H1 (cell line): ENCODE results near the gene LRRC14B. TPM values are rescaled to one million over a fixed set of nuclear protein-coding genes. Genes with fewer than 3 reads are reported as not detected.
"Not testable (repeated sequence)": the region's sequence is repeated elsewhere in the genome, so short reads cannot be mapped to it uniquely, and the experiment has no call there.

Experiments used
- CTCF ChIA-PET: fragments of 300-600 bp; sonication (Branson Sonifier 250); formaldehyde crosslinking; loops from one replicate; lab custom pipeline; 2021; ENCODE audit not compliant: partially characterized antibody; lab: Charles Lee
- POLR2A ChIA-PET: fragments of 300-600 bp; sonication (Branson Sonifier 250); formaldehyde crosslinking; loops from one replicate; lab custom pipeline; 2021; ENCODE audit warnings: inconsistent platforms; ENCODE audit not compliant: partially characterized antibody; lab: Charles Lee
- DNase-seq, 2 experiments: peaks; one replicate each; pipeline versions ENCODE4 v3.0.0 to v3.0.0-alpha.2; 2010 to 2022; ENCODE audit warnings: low spot score in 2 of 2, low read depth in 1 of 2, mixed read lengths in 1 of 2
- FAIRE-seq: peaks from 2 replicates; lab custom pipeline; 2011; peaks lifted over from hg19 to GRCh38; lab: Jason Lieb, UNC
- H2AFZ ChIP-seq: 2 replicates; pipeline ENCODE4 v1.8.1; 2012; ENCODE audit warnings: low read length, inconsistent platforms
- H2AK5ac ChIP-seq: 2 replicates; pipeline ENCODE4 v1.6.1; 2013; ENCODE audit warnings: low read depth, low read length
- H2BK120ac ChIP-seq: replicated peaks from 2 replicates; pipeline ENCODE3; 2013; ENCODE audit warnings: low read depth, low read length, inconsistent platforms
- H2BK12ac ChIP-seq: 2 replicates; pipeline ENCODE4 v1.6.1; 2013; ENCODE audit warnings: low read depth, low read length
- H2BK15ac ChIP-seq: 2 replicates; pipeline ENCODE4 v1.6.1; 2013; ENCODE audit warnings: low read length
- H2BK20ac ChIP-seq: 2 replicates; pipeline ENCODE4 v1.6.1; 2013; ENCODE audit warnings: low read length
- H2BK5ac ChIP-seq: 2 replicates; pipeline ENCODE4 v1.6.1; 2013; ENCODE audit warnings: low read depth, low read length
- H3K14ac ChIP-seq: 2 replicates; pipeline ENCODE4 v1.6.1; 2013; ENCODE audit warnings: inconsistent platforms; ENCODE audit not compliant: insufficient read length
- H3K18ac ChIP-seq: 2 replicates; pipeline ENCODE4 v1.6.1; 2013; ENCODE audit warnings: low read length; ENCODE audit errors: extremely low read depth
- H3K23ac ChIP-seq: 2 replicates; pipeline ENCODE4 v1.6.1; 2013; ENCODE audit warnings: inconsistent platforms; ENCODE audit not compliant: insufficient read length
- H3K23me2 ChIP-seq: 2 replicates; pipeline ENCODE4 v1.6.1; 2013; ENCODE audit warnings: low read depth, low read length
- H3K27ac ChIP-seq: 2 replicates; pipeline ENCODE4 v1.6.1; 2011; ENCODE audit warnings: low read depth, low read length, inconsistent platforms
- H3K27me3 ChIP-seq, 4 experiments: replicated peaks in 1 of 4; 1 replicate in 1 of 4; 2 replicates in 3 of 4; pipeline versions ENCODE4 v1.6.1 to v1.8.1; 2011 to 2013; ENCODE audit warnings: low read length in 3 of 4, mild to moderate bottlenecking in 3 of 4, inconsistent platforms in 2 of 4, mixed read lengths in 2 of 4, moderate library complexity in 1 of 4; ENCODE audit not compliant: control insufficient read depth in 3 of 4, insufficient read depth in 3 of 4; ENCODE audit errors: extremely low read depth in 1 of 4
- H3K36me3 ChIP-seq, 4 experiments: 2 replicates each; pipeline versions ENCODE4 v1.6.1 to v1.8.1; 2011 to 2013; ENCODE audit warnings: mild to moderate bottlenecking in 4 of 4, low read length in 3 of 4, moderate library complexity in 2 of 4, control low read depth in 1 of 4, inconsistent platforms in 1 of 4; ENCODE audit not compliant: insufficient read depth in 4 of 4, control insufficient read depth in 2 of 4
- H3K4ac ChIP-seq: replicated peaks from 2 replicates; pipeline ENCODE3; 2013; ENCODE audit warnings: low read length, low read depth, mixed read lengths, inconsistent platforms; ENCODE audit not compliant: insufficient read length
- H3K4me1 ChIP-seq, 4 experiments: replicated peaks in 1 of 4; 1 replicate in 1 of 4; 2 replicates in 3 of 4; pipeline versions ENCODE4 v1.6.1 to v1.8.1; 2011 to 2013; ENCODE audit warnings: low read length in 3 of 4, inconsistent platforms in 2 of 4, mixed read lengths in 1 of 4; ENCODE audit not compliant: insufficient read depth in 4 of 4, control insufficient read depth in 3 of 4
- H3K4me2 ChIP-seq, 2 experiments: 2 replicates each; pipeline versions ENCODE4 v1.6.1 to v1.8.1; 2011 to 2013; ENCODE audit warnings: low read depth in 2 of 2, low read length in 2 of 2, control low read depth in 1 of 2, inconsistent platforms in 1 of 2, mild to moderate bottlenecking in 1 of 2; ENCODE audit not compliant: insufficient read depth in 1 of 2
- H3K4me3 ChIP-seq, 4 experiments: fragments of 200-600, 300-600 bp in 1 of 4; sonication (generic), shearing (Covaris generic), sonication (Bioruptor Twin) in 1 of 4; 2 replicates each; pipeline versions ENCODE4 v1.5.1 to v1.8.1; 2011 to 2016; ENCODE audit warnings: low read length in 4 of 4, low read depth in 3 of 4, control low read depth in 2 of 4, inconsistent platforms in 2 of 4, mild to moderate bottlenecking in 2 of 4, mixed read lengths in 1 of 4, moderate library complexity in 1 of 4; ENCODE audit not compliant: insufficient read depth in 2 of 4; ENCODE audit errors: extremely low read depth in 1 of 4
- H3K56ac ChIP-seq: replicated peaks from 2 replicates; pipeline ENCODE3; 2013; ENCODE audit warnings: low read depth, mild to moderate bottlenecking, mixed read lengths, low read length, inconsistent platforms; ENCODE audit not compliant: insufficient read length
- H3K79me1 ChIP-seq: 2 replicates; pipeline ENCODE4 v1.6.1; 2013; ENCODE audit warnings: low read depth, low read length, control low read depth
- H3K79me2 ChIP-seq, 2 experiments: 2 replicates each; pipeline versions ENCODE4 v1.6.1 to v1.8.1; 2012 to 2013; ENCODE audit warnings: low read length in 2 of 2, mild to moderate bottlenecking in 2 of 2, inconsistent platforms in 1 of 2; ENCODE audit not compliant: insufficient read depth in 2 of 2, control insufficient read depth in 1 of 2
- H3K9ac ChIP-seq, 4 experiments: replicated peaks in 1 of 4; 1 replicate in 1 of 4; 2 replicates in 3 of 4; pipeline versions ENCODE4 v1.6.1 to v1.8.1; 2011 to 2013; ENCODE audit warnings: low read depth in 3 of 4, low read length in 3 of 4, control low read depth in 2 of 4, mild to moderate bottlenecking in 2 of 4, moderate library complexity in 2 of 4, inconsistent platforms in 1 of 4; ENCODE audit errors: extremely low read depth in 1 of 4
- H3K9me3 ChIP-seq, 2 experiments: 2 replicates each; pipeline versions ENCODE4 v1.6.1 to v1.8.1; 2012 to 2013; ENCODE audit warnings: mild to moderate bottlenecking in 2 of 2, moderate library complexity in 2 of 2, control low read depth in 1 of 2, inconsistent platforms in 1 of 2, low read depth in 1 of 2, low read length in 1 of 2, mixed read lengths in 1 of 2; ENCODE audit not compliant: insufficient read depth in 2 of 2
- H4K20me1 ChIP-seq, 2 experiments: replicated peaks in 1 of 2; 2 replicates each; pipeline versions ENCODE3 to v1.8.1; 2011 to 2013; ENCODE audit warnings: inconsistent platforms in 2 of 2, low read length in 2 of 2, mild to moderate bottlenecking in 1 of 2; ENCODE audit not compliant: insufficient read depth in 2 of 2, control insufficient read depth in 1 of 2
- H4K5ac ChIP-seq: 2 replicates; pipeline ENCODE4 v1.6.1; 2013; ENCODE audit warnings: low read length, low read depth, mixed read lengths, inconsistent platforms; ENCODE audit not compliant: insufficient read length
- H4K8ac ChIP-seq: 2 replicates; pipeline ENCODE4 v1.8.0; 2013; ENCODE audit warnings: mild to moderate bottlenecking, moderate library complexity, low read length, inconsistent platforms; ENCODE audit not compliant: insufficient read depth; ENCODE audit errors: extremely low read depth
- H4K91ac ChIP-seq: replicated peaks from 2 replicates; pipeline ENCODE3; 2013; ENCODE audit warnings: low read length, mixed read lengths, inconsistent platforms; ENCODE audit not compliant: insufficient read length
- whole genome bisulfite sequencing, 2 experiments: shearing (Covaris generic) in 1 of 2; methylation state at CpG; one replicate each; pipeline versions ENCODE4 v1.1.6 to v1.1.7; 2013 to 2015; ENCODE audit warnings: low lambda C conversion rate in 2 of 2, mixed read lengths in 2 of 2, inconsistent platforms in 1 of 2, low coverage in 1 of 2, missing lambda C conversion rate in 1 of 2; ENCODE audit not compliant: insufficient replicate concordance in 2 of 2, insufficient coverage in 1 of 2, insufficient read length in 1 of 2; ENCODE audit errors: extremely low coverage in 1 of 2, missing lambda C conversion rate in 1 of 2; 5-methylcytosine and 5-hydroxymethylcytosine counted together
- polyA plus RNA-seq, 7 experiments: library from polyadenylated mRNA; depleted of rRNA in 3 of 7; stranded (reverse) in 5 of 7; unstranded in 2 of 7; fragments of >200 nt in 5 of 7; fragments of 200-250 nt in 2 of 7; gene quantifications; 1 replicate in 5 of 7; 2 replicates in 1 of 7; 4 replicates in 1 of 7; pipeline versions ENCODE4 v1.2.1 to v1.2.3, GENCODE V29; 2011 to 2013; ENCODE audit warnings: missing spikeins in 2 of 7, mixed read lengths in 2 of 7
- total RNA-seq: library from RNA; stranded (reverse); fragmentation: NEBNext Ultra II Directional; extraction: Animal tissue kit (Norgen Biotek cat#: 25700); gene quantifications from 2 replicates; pipeline ENCODE4 v1.2.1, GENCODE V29; 2021

LRRC14B gene
- total and polyA plus RNA-seq, 2 of the 8 experiments (the other 6 are each of a cell fraction or from before 2014, with no cell fraction given): not detected

GRCh38 chr5:233426-233825, 42.1 kb downstream of the LRRC14B start:
- peaks cover 5 to 54% (median 32%) of the 10 kb centered on the region in 4 experiments; a peak in 7 of 8 replicates for H3K36me3 ChIP-seq
- 97% methylated on average over 17 of the region's 20 CpGs; no CpG with 5 or more reads in 1 of the 2 experiments for WGBS, 2 experiments
- H3K79me2 ChIP-seq, H2BK20ac ChIP-seq, H3K79me1 ChIP-seq, H4K8ac ChIP-seq, H4K91ac ChIP-seq, H3K4me1 ChIP-seq, H2AK5ac ChIP-seq, H2BK15ac ChIP-seq, H3K9ac ChIP-seq, H2BK120ac ChIP-seq, CTCF ChIA-PET, H3K9me3 ChIP-seq, H2BK5ac ChIP-seq, H2AFZ ChIP-seq, H4K5ac ChIP-seq, H4K20me1 ChIP-seq, H3K23ac ChIP-seq, H3K14ac ChIP-seq, H3K56ac ChIP-seq, FAIRE-seq, H3K23me2 ChIP-seq, DNase-seq, H3K18ac ChIP-seq, H2BK12ac ChIP-seq, H3K27me3 ChIP-seq, H3K4me2 ChIP-seq, H3K4ac ChIP-seq, H3K4me3 ChIP-seq, H3K27ac ChIP-seq: not testable (repeated sequence)
- POLR2A ChIA-PET: interaction anchor here (1.3 kb wide), 1 partner anchor 15 kb away, joined by 3 read pairs; the partner anchor contains the start of genes CCDC127 and SDHA
